ENCODE measurements around the gene CHMP2B. TPM values are rescaled to one million over a fixed set of nuclear protein-coding genes. Genes with fewer than 3 reads are reported as not detected.

The CHMP2B gene
- total and polyA plus RNA-seq, 2 of the 8 experiments (the other 6 are each of a cell fraction or from before 2014, with no cell fraction given), result 14.0 to 56.5 TPM

DNA sequence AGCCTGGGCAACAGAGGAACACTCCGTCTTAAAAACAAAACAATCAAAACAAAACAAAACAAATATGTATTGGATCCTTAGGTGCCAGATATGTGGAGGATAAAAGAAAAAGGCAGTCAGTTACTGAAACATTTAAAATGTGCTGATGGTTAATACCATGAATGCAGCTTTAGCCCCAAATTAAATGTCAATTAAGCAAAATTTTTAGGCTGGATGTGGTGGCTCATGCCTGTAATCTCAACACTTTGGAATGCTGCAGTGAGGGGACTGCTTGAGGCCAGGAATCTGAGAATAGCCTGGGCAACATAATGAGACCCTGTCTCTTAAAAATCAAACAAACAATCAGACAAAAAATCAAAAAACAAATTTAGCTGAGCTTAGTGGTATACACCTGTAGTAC, 8.5 kb upstream of the CHMP2B start (continued):
- TF ChIP-seq SRF (IDR thresholded peaks at IDR 0.05; ENCODE audit: low read depth, low read length), result no peak
- no peak for TF ChIP-seq CBX5 (IDR thresholded peaks at IDR 0.05; ENCODE audit: low read depth, low read length)
- no peak for TF ChIP-seq ASH2L (IDR thresholded peaks at IDR 0.05; ENCODE audit: low read length)
- no peak for TF ChIP-seq TAF7 (optimal IDR thresholded peaks at IDR 0.05; ENCODE audit: borderline replicate concordance, low read depth, low read length)
- no peak for TF ChIP-seq RAD21 (IDR thresholded peaks at IDR 0.05 in 1 of 2, conservative IDR thresholded peaks at IDR 0.05 in 1 of 2; ENCODE audit: low read depth in 2 of 2, low read length in 2 of 2)

Data from H1 (cell line).